ENCODE measurements around the gene AP5Z1. TPM values are rescaled to one million over a fixed set of nuclear protein-coding genes. Genes with fewer than 3 reads are reported as not detected.

AP5Z1 gene
- total RNA-seq, 1 experiment from 2014 or later, result 26.5 TPM

DNA sequence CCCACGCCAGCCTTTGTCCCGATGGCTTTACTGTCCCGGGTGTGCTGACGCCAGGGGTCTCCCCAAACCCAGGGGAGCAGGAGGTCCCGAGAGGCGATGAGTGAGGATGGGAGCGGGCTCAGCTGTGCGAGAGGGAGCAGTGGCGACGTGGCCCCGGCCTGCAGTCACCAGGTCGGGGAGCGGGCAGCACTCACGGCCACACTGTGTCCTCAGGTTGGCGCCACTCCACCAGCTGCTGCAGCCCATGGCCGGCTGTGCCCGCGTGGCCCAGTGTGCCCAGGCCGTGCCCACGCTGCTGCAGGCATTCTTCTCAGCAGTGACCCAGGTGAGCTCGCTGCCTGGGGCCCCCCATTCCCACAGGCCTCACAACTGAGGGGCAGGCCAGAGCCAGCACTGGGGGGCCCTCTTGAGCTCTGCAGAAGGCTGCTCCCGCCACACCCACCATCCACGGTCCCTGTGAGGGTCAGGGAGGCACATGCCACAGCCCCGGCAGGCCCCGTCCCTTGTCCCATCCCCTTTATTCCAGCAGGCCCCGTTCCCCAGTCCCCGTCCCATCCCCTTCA is 13.3 kb downstream of the AP5Z1 start:
- CTCF ChIA-PET, result no interaction called here
- H3K36me3 Mint-ChIP-seq (ENCODE audit: insufficient read depth, unreplicated experiment), result peaks cover 41% of the 10 kb centered on the region
- peaks cover 5% of the 10 kb centered on the region for H3K4me1 Mint-ChIP-seq (ENCODE audit: insufficient read depth, unreplicated experiment)
- intact Hi-C loops (cut with micrococcal nuclease), result no loop called here
- BruUV-seq (replicated peaks), result no TSS peak
- DNase-seq (ENCODE audit: unreplicated experiment), result no peak
- no peaks in the 10 kb centered on the region for H3K9me3 Mint-ChIP-seq (ENCODE audit: unreplicated experiment)
- POLR2A ChIA-PET, result no interaction called here
- H3K27ac Mint-ChIP-seq (ENCODE audit: low read depth, unreplicated experiment), result no peak overlapping the region
- TF ChIP-seq, protein P1, sequence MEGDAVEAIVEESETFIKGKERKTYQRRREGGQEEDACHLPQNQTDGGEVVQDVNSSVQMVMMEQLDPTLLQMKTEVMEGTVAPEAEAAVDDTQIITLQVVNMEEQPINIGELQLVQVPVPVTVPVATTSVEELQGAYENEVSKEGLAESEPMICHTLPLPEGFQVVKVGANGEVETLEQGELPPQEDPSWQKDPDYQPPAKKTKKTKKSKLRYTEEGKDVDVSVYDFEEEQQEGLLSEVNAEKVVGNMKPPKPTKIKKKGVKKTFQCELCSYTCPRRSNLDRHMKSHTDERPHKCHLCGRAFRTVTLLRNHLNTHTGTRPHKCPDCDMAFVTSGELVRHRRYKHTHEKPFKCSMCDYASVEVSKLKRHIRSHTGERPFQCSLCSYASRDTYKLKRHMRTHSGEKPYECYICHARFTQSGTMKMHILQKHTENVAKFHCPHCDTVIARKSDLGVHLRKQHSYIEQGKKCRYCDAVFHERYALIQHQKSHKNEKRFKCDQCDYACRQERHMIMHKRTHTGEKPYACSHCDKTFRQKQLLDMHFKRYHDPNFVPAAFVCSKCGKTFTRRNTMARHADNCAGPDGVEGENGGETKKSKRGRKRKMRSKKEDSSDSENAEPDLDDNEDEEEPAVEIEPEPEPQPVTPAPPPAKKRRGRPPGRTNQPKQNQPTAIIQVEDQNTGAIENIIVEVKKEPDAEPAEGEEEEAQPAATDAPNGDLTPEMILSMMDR (IDR thresholded peaks at IDR 0.05; ENCODE audit: unreplicated experiment), result no peak
- no peaks in the 10 kb centered on the region for H3K27me3 Mint-ChIP-seq (ENCODE audit: insufficient read depth, unreplicated experiment)
- no peak overlapping the region for H3K4me3 Mint-ChIP-seq (ENCODE audit: unreplicated experiment)

- Mint-ChIP-seq H3K27me3 (ENCODE audit: insufficient read depth, unreplicated experiment) (no peaks in the 10 kb centered on the region), H3K4me3 (ENCODE audit: unreplicated experiment) (no peak overlapping the region), H3K9me3 (ENCODE audit: unreplicated experiment) (no peaks in the 10 kb centered on the region), H3K36me3 (ENCODE audit: insufficient read depth, unreplicated experiment) (peaks cover 41% of the 10 kb centered on the region), H3K27ac (ENCODE audit: low read depth, unreplicated experiment) (no peak overlapping the region), H3K4me1 (ENCODE audit: insufficient read depth, unreplicated experiment) (peaks cover 5% of the 10 kb centered on the region)
- intact Hi-C loops (cut with micrococcal nuclease), result no loop called here
- ChIA-PET CTCF (interaction anchor here (0.6 kb wide), 1 partner anchor 16 kb away, joined by 3 read pairs; no protein-coding TSS in a partner anchor), POLR2A (interaction anchor here (2.1 kb wide), 1 partner anchor 14 kb away, joined by 5 read pairs; the partner anchor contains the start of gene AP5Z1)
- BruUV-seq (replicated peaks), result no TSS peak
- TF ChIP-seq, protein P1 (IDR thresholded peaks at IDR 0.05; ENCODE audit: unreplicated experiment), result no peak
- no peak for DNase-seq (ENCODE audit: unreplicated experiment)
Observed at GRCh38 chr7:4789194-4790077, 14.0 kb downstream of the AP5Z1 start.

DNA sequence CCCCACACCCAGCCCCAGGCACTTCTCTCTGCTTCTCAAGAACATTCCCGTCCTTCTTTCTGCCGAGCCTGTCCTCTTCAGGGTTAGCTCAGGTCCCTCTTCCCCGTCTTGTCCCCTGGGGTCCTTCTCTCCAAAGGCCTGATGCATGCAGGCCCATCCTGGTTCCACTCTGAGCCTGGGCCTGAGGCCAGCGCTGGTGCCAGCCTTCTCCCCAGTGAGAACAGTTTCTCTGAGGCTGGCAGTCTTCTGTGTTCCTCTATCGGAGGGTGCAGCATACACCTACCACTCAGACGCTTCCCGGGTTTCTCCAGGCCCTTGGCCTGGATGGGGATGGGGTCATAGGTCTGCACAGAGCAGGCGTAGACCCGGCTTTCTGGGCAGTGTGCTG is 14.6 kb downstream of the AP5Z1 start:
- peaks cover 5% of the 10 kb centered on the region for H3K4me1 Mint-ChIP-seq (ENCODE audit: insufficient read depth, unreplicated experiment)
- no peak overlapping the region for H3K27ac Mint-ChIP-seq (ENCODE audit: low read depth, unreplicated experiment)
- no peaks in the 10 kb centered on the region for H3K9me3 Mint-ChIP-seq (ENCODE audit: unreplicated experiment)
- no peak for DNase-seq (ENCODE audit: unreplicated experiment)
- no TSS peak for BruUV-seq (replicated peaks)
- H3K4me3 Mint-ChIP-seq (ENCODE audit: unreplicated experiment), result no peak overlapping the region
- CTCF ChIA-PET, result interaction anchor here (0.6 kb wide), 1 partner anchor 16 kb away, joined by 3 read pairs; no protein-coding TSS in a partner anchor
- POLR2A ChIA-PET, result interaction anchor here (2.1 kb wide), 1 partner anchor 14 kb away, joined by 5 read pairs; the partner anchor contains the start of gene AP5Z1
- no peaks in the 10 kb centered on the region for H3K27me3 Mint-ChIP-seq (ENCODE audit: insufficient read depth, unreplicated experiment)
- intact Hi-C loops (cut with micrococcal nuclease), result no loop called here
- TF ChIP-seq, protein P1 (IDR thresholded peaks at IDR 0.05; ENCODE audit: unreplicated experiment), result no peak
- H3K36me3 Mint-ChIP-seq (ENCODE audit: insufficient read depth, unreplicated experiment), result peaks cover 39% of the 10 kb centered on the region

DNA sequence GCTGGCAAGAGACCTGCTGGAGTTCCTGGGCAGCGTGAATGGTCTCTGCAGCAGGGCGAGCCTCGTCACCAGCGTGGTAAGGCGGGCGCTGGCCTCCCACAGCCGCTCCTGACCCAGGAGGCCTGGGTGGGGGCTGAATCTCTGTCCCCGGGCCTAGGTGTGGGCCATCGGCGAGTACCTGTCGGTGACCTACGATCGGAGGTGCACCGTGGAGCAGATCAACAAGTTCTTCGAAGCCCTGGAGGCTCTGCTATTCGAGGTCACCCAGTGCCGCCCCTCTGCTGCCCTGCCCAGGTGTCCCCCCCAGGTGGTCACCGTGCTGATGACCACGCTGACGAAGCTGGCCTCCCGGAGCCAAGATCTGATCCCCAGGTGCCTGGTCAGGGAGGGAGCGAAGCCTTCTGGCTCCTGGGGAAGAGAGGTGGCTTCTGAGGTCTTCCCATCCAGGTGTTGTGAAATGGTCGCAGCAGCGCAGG is 15.1 kb downstream of the AP5Z1 start:
- DNase-seq (ENCODE audit: unreplicated experiment), result no peak
- POLR2A ChIA-PET, result interaction anchor here (2.1 kb wide), 1 partner anchor 15 kb away, joined by 5 read pairs; the partner anchor contains the start of gene AP5Z1
- CTCF ChIA-PET, result no interaction called here
- Mint-ChIP-seq H3K27me3 (ENCODE audit: insufficient read depth, unreplicated experiment) (no peaks in the 10 kb centered on the region), H3K4me1 (ENCODE audit: insufficient read depth, unreplicated experiment) (peaks cover 5% of the 10 kb centered on the region), H3K9me3 (ENCODE audit: unreplicated experiment) (no peaks in the 10 kb centered on the region), H3K27ac (ENCODE audit: low read depth, unreplicated experiment) (no peak overlapping the region), H3K36me3 (ENCODE audit: insufficient read depth, unreplicated experiment) (peaks cover 35% of the 10 kb centered on the region), H3K4me3 (ENCODE audit: unreplicated experiment) (no peak overlapping the region)
- TF ChIP-seq, protein P1 (IDR thresholded peaks at IDR 0.05; ENCODE audit: unreplicated experiment), result no peak
- intact Hi-C loops (cut with micrococcal nuclease), result no loop called here
- BruUV-seq (replicated peaks), result no TSS peak

Measured in MCF 10A (cell line).